ENCODE measurements around the gene MRPS2. TPM values are rescaled to one million over a fixed set of nuclear protein-coding genes. Genes with fewer than 3 reads are reported as not detected.
"Not testable (repeated sequence)": the region's sequence is repeated elsewhere in the genome, so short reads cannot be mapped to it uniquely, and the experiment has no call there.

Gene MRPS2
- total and polyA plus RNA-seq, 2 donors (not counting 3 experiments of a cell fraction or from before 2014, with no cell fraction given), result 50.8 to 231 TPM

DNA sequence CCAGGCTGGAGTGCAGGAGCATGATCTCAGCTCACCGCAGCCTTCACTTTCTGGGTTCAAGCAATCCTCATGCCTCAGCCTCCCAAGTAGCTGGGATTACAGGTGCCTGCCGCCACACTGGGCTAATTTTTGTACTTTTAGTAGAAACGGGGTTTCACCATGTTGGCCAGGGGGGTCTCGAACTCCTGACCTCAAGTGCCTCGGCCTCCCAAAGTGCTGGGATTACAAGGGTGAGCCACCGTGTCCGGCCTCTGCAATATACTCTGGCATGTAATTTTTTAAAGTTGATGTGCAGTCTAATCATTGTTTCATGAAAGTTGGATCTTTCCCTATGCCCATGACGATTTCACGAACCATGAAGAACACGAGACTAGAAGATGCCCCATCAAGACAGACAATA lies 49.5 kb upstream of the MRPS2 start:
- intact Hi-C loops (cut with micrococcal nuclease) (no loop called here), dilution Hi-C loops (cut with MboI; ENCODE audit: extremely low pct_ligation_motif_present, low sequenced_read_pairs) (no loop called here)
- no peak for DNase-seq (ENCODE audit: low read depth, low spot score)
- Histone ChIP-seq H3K36me3 (ENCODE audit: control insufficient read depth in 2 of 2, extremely low read depth in 1 of 2, insufficient read depth in 2 of 2, low read length in 2 of 2) (no peaks in the 10 kb centered on the region), H4K20me1 (replicated peaks; ENCODE audit: control insufficient read depth, extremely low read depth, insufficient read depth, low read length) (no peaks in the 10 kb centered on the region), H3K79me2 (ENCODE audit: control insufficient read depth, insufficient read depth, low read length) (no peaks in the 10 kb centered on the region), H3K27me3 (ENCODE audit: control insufficient read depth in 2 of 2, insufficient read depth in 2 of 2, low read length in 2 of 2) (peaks cover 0 to 2% of the 10 kb centered on the region in 2 experiments), H3K4me2 (ENCODE audit: insufficient read depth, low read length) (no peak overlapping the region), H3K9me3 (replicated peaks; ENCODE audit: control insufficient read depth, insufficient read depth, low read length) (no peaks in the 10 kb centered on the region), H2AFZ (ENCODE audit: low read depth, low read length) (no peak overlapping the region), H3K9me1 (replicated peaks; ENCODE audit: control insufficient read depth, extremely low read depth, insufficient read depth, low read length) (no peaks in the 10 kb centered on the region), H3K9ac (replicated peaks; ENCODE audit: extremely low read depth, insufficient read depth, low read length) (no peak overlapping the region), H3K4me1 (ENCODE audit: control insufficient read depth, extremely low read depth, insufficient read depth, low read length) (no peaks in the 10 kb centered on the region), H3K4me3 (replicated peaks in 1 of 3; ENCODE audit: insufficient read depth in 1 of 3, low read depth in 1 of 3, low read length in 3 of 3) (no peak overlapping the region), H3K27ac (ENCODE audit: insufficient read depth, low read depth, low read length) (no peak overlapping the region)
- TF ChIP-seq GATA2 (IDR thresholded peaks at IDR 0.05; ENCODE audit: insufficient read depth, insufficient read length, low read depth, low read length), result no peak
- TF ChIP-seq, protein P1, sequence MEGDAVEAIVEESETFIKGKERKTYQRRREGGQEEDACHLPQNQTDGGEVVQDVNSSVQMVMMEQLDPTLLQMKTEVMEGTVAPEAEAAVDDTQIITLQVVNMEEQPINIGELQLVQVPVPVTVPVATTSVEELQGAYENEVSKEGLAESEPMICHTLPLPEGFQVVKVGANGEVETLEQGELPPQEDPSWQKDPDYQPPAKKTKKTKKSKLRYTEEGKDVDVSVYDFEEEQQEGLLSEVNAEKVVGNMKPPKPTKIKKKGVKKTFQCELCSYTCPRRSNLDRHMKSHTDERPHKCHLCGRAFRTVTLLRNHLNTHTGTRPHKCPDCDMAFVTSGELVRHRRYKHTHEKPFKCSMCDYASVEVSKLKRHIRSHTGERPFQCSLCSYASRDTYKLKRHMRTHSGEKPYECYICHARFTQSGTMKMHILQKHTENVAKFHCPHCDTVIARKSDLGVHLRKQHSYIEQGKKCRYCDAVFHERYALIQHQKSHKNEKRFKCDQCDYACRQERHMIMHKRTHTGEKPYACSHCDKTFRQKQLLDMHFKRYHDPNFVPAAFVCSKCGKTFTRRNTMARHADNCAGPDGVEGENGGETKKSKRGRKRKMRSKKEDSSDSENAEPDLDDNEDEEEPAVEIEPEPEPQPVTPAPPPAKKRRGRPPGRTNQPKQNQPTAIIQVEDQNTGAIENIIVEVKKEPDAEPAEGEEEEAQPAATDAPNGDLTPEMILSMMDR (IDR thresholded peaks at IDR 0.05; ENCODE audit: extremely low read depth in 1 of 2, insufficient read depth in 1 of 2, low read depth in 1 of 2, low read length in 2 of 2), result no peak
- TF ChIP-seq, protein P2, sequence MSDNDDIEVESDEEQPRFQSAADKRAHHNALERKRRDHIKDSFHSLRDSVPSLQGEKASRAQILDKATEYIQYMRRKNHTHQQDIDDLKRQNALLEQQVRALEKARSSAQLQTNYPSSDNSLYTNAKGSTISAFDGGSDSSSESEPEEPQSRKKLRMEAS (IDR thresholded peaks at IDR 0.05; ENCODE audit: insufficient read depth, insufficient read length), result no peak
- TF ChIP-seq POLR2A (IDR thresholded peaks at IDR 0.05; ENCODE audit: low read depth, low read length), result no peak
- no peak for TF ChIP-seq FOS (IDR thresholded peaks at IDR 0.05; ENCODE audit: borderline replicate concordance, insufficient read depth, low read length)
- no peak for TF ChIP-seq POLR2AphosphoS5 (IDR thresholded peaks at IDR 0.05; ENCODE audit: insufficient read depth, low read depth, low read length)
- TF ChIP-seq EZH2 (IDR thresholded peaks at IDR 0.05; ENCODE audit: borderline replicate concordance, low read depth, low read length, severe bottlenecking), result no peak
- TF ChIP-seq MYC (IDR thresholded peaks at IDR 0.05; ENCODE audit: low read depth, low read length), result no peak
- no peak for TF ChIP-seq JUN (IDR thresholded peaks at IDR 0.05; ENCODE audit: borderline replicate concordance, insufficient read depth, insufficient read length, low read depth)
- POLR2A ChIA-PET, result no interaction called here
- no peak for FAIRE-seq
- CTCF ChIA-PET, result interaction anchor here (0.6 kb wide), 1 partner anchor 1919 kb away, joined by 4 read pairs; no protein-coding TSS in a partner anchor
- BruUV-seq (replicated peaks), result no TSS peak

DNA sequence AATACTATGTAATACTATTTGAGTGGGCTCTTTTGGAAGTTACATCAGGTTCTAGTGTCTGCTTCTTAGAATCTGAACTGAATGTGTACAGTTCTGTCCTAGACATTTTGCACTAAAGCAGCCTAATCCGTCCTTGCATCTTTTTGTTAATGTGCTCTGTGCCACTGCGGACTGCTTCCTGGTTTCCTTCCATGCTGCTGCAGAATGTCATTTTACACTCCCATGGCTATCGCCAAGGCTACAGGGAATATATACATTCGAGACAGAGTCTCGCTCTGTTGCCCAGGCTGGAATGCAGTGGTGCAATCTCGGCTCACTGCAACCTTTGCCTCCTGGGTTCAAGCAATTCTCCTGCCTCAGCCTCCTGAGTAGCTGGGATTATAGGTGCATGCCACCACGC lies 48.6 kb upstream of the MRPS2 start:
- H4K20me1 ChIP-seq (replicated peaks; ENCODE audit: control insufficient read depth, extremely low read depth, insufficient read depth, low read length); dilution Hi-C loops (cut with MboI; ENCODE audit: extremely low pct_ligation_motif_present, low sequenced_read_pairs); H2AFZ ChIP-seq (ENCODE audit: low read depth, low read length); H3K4me1 ChIP-seq (ENCODE audit: control insufficient read depth, extremely low read depth, insufficient read depth, low read length); H3K27ac ChIP-seq (ENCODE audit: insufficient read depth, low read depth, low read length); CTCF ChIA-PET; BruUV-seq (replicated peaks); H3K9ac ChIP-seq (replicated peaks; ENCODE audit: extremely low read depth, insufficient read depth, low read length); H3K4me3 ChIP-seq (replicated peaks in 1 of 3; ENCODE audit: insufficient read depth in 1 of 3, low read depth in 1 of 3, low read length in 3 of 3); DNase-seq (ENCODE audit: low read depth, low spot score); H3K27me3 ChIP-seq (ENCODE audit: control insufficient read depth in 2 of 2, insufficient read depth in 2 of 2, low read length in 2 of 2); FAIRE-seq; H3K9me1 ChIP-seq (replicated peaks; ENCODE audit: control insufficient read depth, extremely low read depth, insufficient read depth, low read length); H3K9me3 ChIP-seq (replicated peaks; ENCODE audit: control insufficient read depth, insufficient read depth, low read length); H3K4me2 ChIP-seq (ENCODE audit: insufficient read depth, low read length); H3K79me2 ChIP-seq (ENCODE audit: control insufficient read depth, insufficient read depth, low read length); intact Hi-C loops (cut with micrococcal nuclease); POLR2A ChIA-PET; H3K36me3 ChIP-seq (ENCODE audit: control insufficient read depth in 2 of 2, extremely low read depth in 1 of 2, insufficient read depth in 2 of 2, low read length in 2 of 2): not testable (repeated sequence)

All from endothelial cell of umbilical vein (primary cell).